ENCODE results near the gene CLECL1. TPM values are rescaled to one million over a fixed set of nuclear protein-coding genes. Genes with fewer than 3 reads are reported as not detected.

The CLECL1 gene
- total and polyA plus RNA-seq, 2 of the 4 experiments (the other 2 are of a cell fraction): not detected

- WGBS, 2 experiments (ENCODE audit: extremely low coverage in 2 of 2, insufficient read length in 1 of 2): no CpG with 5 or more reads among the region's 2 CpGs
- dilution Hi-C loops (cut with HindIII; ENCODE audit: low sequenced_read_pairs, unreplicated experiment) (no loop called here), intact Hi-C loops (cut with micrococcal nuclease) (loop anchor here (5.0 kb wide), 3 partner anchors 260 to 440 kb away; partner anchors contain the start of genes CLEC12B and CLEC9A), in situ Hi-C loops (cut with MboI; ENCODE audit: low sequenced_read_pairs) (no loop called here)
- no peak for ATAC-seq (ENCODE audit: low read depth)
- H2AFZ ChIP-seq (replicated peaks; ENCODE audit: low read length, poor library complexity): no peak overlapping the region
- no peak overlapping the region for H4K91ac ChIP-seq (ENCODE audit: insufficient read depth, low read depth, low read length)
- no peak for DNase-seq
- H2AK9ac ChIP-seq (replicated peaks; ENCODE audit: low read depth, low read length, poor library complexity): no peak overlapping the region
- no peak overlapping the region for H3K23ac ChIP-seq (ENCODE audit: low read depth, low read length)
- CTCF ChIA-PET: interaction anchor here (0.6 to 4.1 kb wide), 3 partner anchors 9 to 388 kb away, joined by 3 to 39 read pairs (median 3); no protein-coding TSS in a partner anchor
- H3K14ac ChIP-seq (replicated peaks; ENCODE audit: low read depth, low read length): no peak overlapping the region
- H2BK5ac ChIP-seq (ENCODE audit: low read depth, low read length, poor library complexity, severe bottlenecking): no peak overlapping the region
- no peak overlapping the region for H4K8ac ChIP-seq (ENCODE audit: low read depth in 2 of 2, low read length in 2 of 2)
- H3K79me1 ChIP-seq (ENCODE audit: low read depth in 1 of 2, low read length in 2 of 2): no peaks in the 10 kb centered on the region
- no peak overlapping the region for H2BK120ac ChIP-seq (ENCODE audit: low read depth, low read length)
- no peak overlapping the region for H3K18ac ChIP-seq (ENCODE audit: low read depth, low read length)
- H3K27ac ChIP-seq (ENCODE audit: insufficient read depth, low read length): no peak overlapping the region
- H3K4ac ChIP-seq (ENCODE audit: low read depth, low read length): no peak overlapping the region
- H3K4me1 ChIP-seq (ENCODE audit: control insufficient read depth, insufficient read depth, low read length): no peaks in the 10 kb centered on the region
- no peaks in the 10 kb centered on the region for H3K36me3 ChIP-seq (ENCODE audit: control insufficient read depth, insufficient read depth, low read length)
- no peak overlapping the region for H3K56ac ChIP-seq (ENCODE audit: extremely low read depth, insufficient read depth, low read length)
- no peaks in the 10 kb centered on the region for H4K20me1 ChIP-seq (ENCODE audit: insufficient read depth, low read length)
- no TSS peak for BruUV-seq (replicated peaks)
- H4K5ac ChIP-seq (ENCODE audit: low read depth, low read length): no peak overlapping the region
- H3K9me3 ChIP-seq (ENCODE audit: control insufficient read depth, insufficient read depth, low read length): no peaks in the 10 kb centered on the region
- H3K9ac ChIP-seq (ENCODE audit: low read depth, low read length): no peak overlapping the region
- POLR2A ChIA-PET (ENCODE audit: unreplicated experiment): no interaction called here
- TF ChIP-seq, protein P1, sequence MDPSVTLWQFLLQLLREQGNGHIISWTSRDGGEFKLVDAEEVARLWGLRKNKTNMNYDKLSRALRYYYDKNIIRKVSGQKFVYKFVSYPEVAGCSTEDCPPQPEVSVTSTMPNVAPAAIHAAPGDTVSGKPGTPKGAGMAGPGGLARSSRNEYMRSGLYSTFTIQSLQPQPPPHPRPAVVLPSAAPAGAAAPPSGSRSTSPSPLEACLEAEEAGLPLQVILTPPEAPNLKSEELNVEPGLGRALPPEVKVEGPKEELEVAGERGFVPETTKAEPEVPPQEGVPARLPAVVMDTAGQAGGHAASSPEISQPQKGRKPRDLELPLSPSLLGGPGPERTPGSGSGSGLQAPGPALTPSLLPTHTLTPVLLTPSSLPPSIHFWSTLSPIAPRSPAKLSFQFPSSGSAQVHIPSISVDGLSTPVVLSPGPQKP (IDR thresholded peaks at IDR 0.05; ENCODE audit: borderline replicate concordance, low read depth, low read length): no peak
- TF ChIP-seq SMC3 (IDR thresholded peaks at IDR 0.05; ENCODE audit: low read depth, low read length) (no peak), RFX5 (IDR thresholded peaks at IDR 0.05; ENCODE audit: low read depth, low read length) (no peak), BHLHE40 (IDR thresholded peaks at IDR 0.05; ENCODE audit: low read depth, low read length) (no peak), NFE2L2 (IDR thresholded peaks at IDR 0.05; ENCODE audit: low read depth, low read length) (no peak), CHD1 (IDR thresholded peaks at IDR 0.05; ENCODE audit: low read depth, low read length) (no peak), POLR2A (IDR thresholded peaks at IDR 0.05; ENCODE audit: low read depth, low read length) (no peak), FOS (IDR thresholded peaks at IDR 0.05; ENCODE audit: low read depth, low read length) (no peak), CTCF (conservative IDR thresholded peaks at IDR 0.05; ENCODE audit: low read depth, low read length) (no peak)
- TF ChIP-seq, protein P2, sequence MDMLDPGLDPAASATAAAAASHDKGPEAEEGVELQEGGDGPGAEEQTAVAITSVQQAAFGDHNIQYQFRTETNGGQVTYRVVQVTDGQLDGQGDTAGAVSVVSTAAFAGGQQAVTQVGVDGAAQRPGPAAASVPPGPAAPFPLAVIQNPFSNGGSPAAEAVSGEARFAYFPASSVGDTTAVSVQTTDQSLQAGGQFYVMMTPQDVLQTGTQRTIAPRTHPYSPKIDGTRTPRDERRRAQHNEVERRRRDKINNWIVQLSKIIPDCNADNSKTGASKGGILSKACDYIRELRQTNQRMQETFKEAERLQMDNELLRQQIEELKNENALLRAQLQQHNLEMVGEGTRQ (IDR thresholded peaks at IDR 0.05; ENCODE audit: low read depth, low read length): no peak
- H2AK5ac ChIP-seq (ENCODE audit: low read depth, low read length): no peak overlapping the region
- H2BK15ac ChIP-seq (ENCODE audit: low read depth, low read length): no peak overlapping the region
- no peak overlapping the region for H2BK20ac ChIP-seq (ENCODE audit: low read depth, low read length)
- no peaks in the 10 kb centered on the region for H3K9me1 ChIP-seq (ENCODE audit: insufficient read depth, low read length)
- H3K4me3 ChIP-seq (ENCODE audit: insufficient read depth, low read depth, low read length): no peak overlapping the region
- H3K27me3 ChIP-seq (ENCODE audit: control insufficient read depth, insufficient read depth, low read length): no peaks in the 10 kb centered on the region; the same call in 1 of the 2 replicates
- H3K4me2 ChIP-seq (ENCODE audit: low read depth, low read length): no peak overlapping the region
Measured at GRCh38 chr12:9752145-9752933, 19.4 kb upstream of the CLECL1 start.
